Measurements from ENCODE around the gene PIP4K2C. TPM values are rescaled to one million over a fixed set of nuclear protein-coding genes. Genes with fewer than 3 reads are reported as not detected.
"Not testable (repeated sequence)": the region's sequence is repeated elsewhere in the genome, so short reads cannot be mapped to it uniquely, and the experiment has no call there.

PIP4K2C gene
- total RNA-seq, 2 experiments from 2014 or later, result 15.1 to 17.3 TPM

GRCh38 chr12:57617942-57618341, 26.9 kb downstream of the PIP4K2C start:
- Mint-ChIP-seq H3K27me3 (peaks cover 99% of the 10 kb centered on the region), H3K27ac (no peak overlapping the region), H3K36me3 (ENCODE audit: low read depth) (no peaks in the 10 kb centered on the region), H3K4me1 (ENCODE audit: low read depth) (peaks cover 33% of the 10 kb centered on the region), H3K9me3 (no peaks in the 10 kb centered on the region), H3K4me3 (no peak overlapping the region)
- CTCF ChIA-PET, result interaction anchor here (3.6 kb wide), 1 partner anchor 35 kb away, joined by 36 read pairs; no protein-coding TSS in a partner anchor
- POLR2A ChIA-PET, result no interaction called here
- Histone ChIP-seq H3K36me3 (ENCODE audit: insufficient read depth, low read length) (no peaks in the 10 kb centered on the region), H3K4me1 (ENCODE audit: insufficient read depth, low read length) (peaks cover 33% of the 10 kb centered on the region), H3K4me3 (ENCODE audit: low read length) (no peak overlapping the region), H3K27me3 (ENCODE audit: control insufficient read depth in 1 of 2, insufficient read depth in 2 of 2, low read length in 2 of 2) (peaks cover 61 to 75% of the 10 kb centered on the region in 2 experiments), H3K27ac (ENCODE audit: low read depth in 1 of 2, low read length in 2 of 2) (no peak overlapping the region), H3K9me3 (ENCODE audit: control insufficient read depth in 1 of 2, insufficient read depth in 1 of 2, low read length in 2 of 2) (peaks cover 0 to 12% of the 10 kb centered on the region in 2 experiments)
- DNase-seq (no peak), ATAC-seq (ENCODE audit: poor library complexity) (no peak)
- TF ChIP-seq CTCF (IDR thresholded peaks at IDR 0.05), result no peak
- intact Hi-C loops (cut with DNase I, micrococcal nuclease), result no loop called here

- peaks cover 33% of the 10 kb centered on the region for H3K4me1 Mint-ChIP-seq (ENCODE audit: low read depth)
- H3K27ac Mint-ChIP-seq; H3K36me3 ChIP-seq (ENCODE audit: insufficient read depth, low read length); H3K36me3 Mint-ChIP-seq (ENCODE audit: low read depth); H3K27ac ChIP-seq (ENCODE audit: low read depth in 1 of 2, low read length in 2 of 2); H3K9me3 Mint-ChIP-seq; H3K4me3 ChIP-seq (ENCODE audit: low read length); ATAC-seq (ENCODE audit: poor library complexity); H3K4me3 Mint-ChIP-seq; DNase-seq; intact Hi-C loops (cut with DNase I, micrococcal nuclease); POLR2A ChIA-PET: not testable (repeated sequence)
- peaks cover 99% of the 10 kb centered on the region for H3K27me3 Mint-ChIP-seq
- Histone ChIP-seq H3K9me3 (ENCODE audit: control insufficient read depth in 1 of 2, insufficient read depth in 1 of 2, low read length in 2 of 2) (peaks cover 0 to 12% of the 10 kb centered on the region in 2 experiments), H3K27me3 (ENCODE audit: control insufficient read depth in 1 of 2, insufficient read depth in 2 of 2, low read length in 2 of 2) (peaks cover 64 to 75% of the 10 kb centered on the region in 2 experiments), H3K4me1 (ENCODE audit: insufficient read depth, low read length) (peaks cover 33% of the 10 kb centered on the region)
- CTCF ChIA-PET, result interaction anchor here (3.6 kb wide), 1 partner anchor 36 kb away, joined by 36 read pairs; no protein-coding TSS in a partner anchor
Measured at GRCh38 chr12:57618431-57618830, 27.4 kb downstream of the PIP4K2C start.

GRCh38 chr12:57618966-57619433, 28.0 kb downstream of the PIP4K2C start:
- H3K4me3 Mint-ChIP-seq, result peak overlapping the region; percentile 65
- intact Hi-C loops (cut with DNase I, micrococcal nuclease), result no loop called here
- no peaks in the 10 kb centered on the region for H3K36me3 Mint-ChIP-seq (ENCODE audit: low read depth)
- peaks cover 99% of the 10 kb centered on the region for H3K27me3 Mint-ChIP-seq
- H3K27ac Mint-ChIP-seq, result no peak overlapping the region
- Histone ChIP-seq H3K36me3 (ENCODE audit: insufficient read depth, low read length) (no peaks in the 10 kb centered on the region), H3K27me3 (ENCODE audit: control insufficient read depth in 1 of 2, insufficient read depth in 2 of 2, low read length in 2 of 2) (peaks cover 69 to 76% of the 10 kb centered on the region in 2 experiments), H3K4me3 (ENCODE audit: low read length) (no peak overlapping the region), H3K27ac (ENCODE audit: low read depth in 1 of 2, low read length in 2 of 2) (no peak overlapping the region), H3K4me1 (ENCODE audit: insufficient read depth, low read length) (peaks cover 33% of the 10 kb centered on the region), H3K9me3 (ENCODE audit: control insufficient read depth in 1 of 2, insufficient read depth in 1 of 2, low read length in 2 of 2) (peaks cover 0 to 12% of the 10 kb centered on the region in 2 experiments)
- peaks cover 33% of the 10 kb centered on the region for H3K4me1 Mint-ChIP-seq (ENCODE audit: low read depth)
- ATAC-seq (ENCODE audit: poor library complexity) (no peak), DNase-seq (no peak)
- ChIA-PET CTCF (interaction anchor here (1.2 to 3.6 kb wide), 3 partner anchors 11 to 36 kb away, joined by 3 to 36 read pairs (median 6); no protein-coding TSS in a partner anchor), POLR2A (interaction anchor here (1.1 to 1.3 kb wide), 2 partner anchors 72 to 160 kb away, joined by 3 read pairs; partner anchors contain the start of genes DCTN2 and GLI1)
- no peak for TF ChIP-seq CTCF (IDR thresholded peaks at IDR 0.05)
- no peaks in the 10 kb centered on the region for H3K9me3 Mint-ChIP-seq
